Measurements from ENCODE around the gene WDR91.

The WDR91 gene

GRCh38 chr7:135164357-135165061, 46.8 kb downstream of the WDR91 start:
- no peak for DNase-seq (ENCODE audit: extremely low read depth, low read depth)
- TF ChIP-seq CTCF (IDR thresholded peaks at IDR 0.05; ENCODE audit: low read depth, low read length), result no peak

GRCh38 chr7:135162382-135163001, 48.8 kb downstream of the WDR91 start:
- no peak for DNase-seq (ENCODE audit: extremely low read depth, low read depth)
- TF ChIP-seq CTCF (IDR thresholded peaks at IDR 0.05; ENCODE audit: low read depth, low read length), result no peak

GRCh38 chr7:135161669-135162068, 49.7 kb downstream of the WDR91 start:
- DNase-seq (ENCODE audit: extremely low read depth, low read depth), result no peak
- no peak for TF ChIP-seq CTCF (IDR thresholded peaks at IDR 0.05; ENCODE audit: low read depth, low read length)

GRCh38 chr7:135160858-135161653, 50.3 kb downstream of the WDR91 start:
- no peak for DNase-seq (ENCODE audit: extremely low read depth, low read depth)
- no peak for TF ChIP-seq CTCF (IDR thresholded peaks at IDR 0.05; ENCODE audit: low read depth, low read length)

GRCh38 chr7:135160098-135160857, 51.0 kb downstream of the WDR91 start:
- no peak for DNase-seq (ENCODE audit: extremely low read depth, low read depth)
- TF ChIP-seq CTCF (IDR thresholded peaks at IDR 0.05; ENCODE audit: low read depth, low read length), result no peak

- no peak for TF ChIP-seq CTCF (IDR thresholded peaks at IDR 0.05; ENCODE audit: low read depth, low read length)
- no peak for DNase-seq (ENCODE audit: extremely low read depth, low read depth)
These were observed 51.8 kb downstream of the WDR91 start for GRCh38 chr7:135159359-135160085.
